Measurements from ENCODE around the gene PTCD2. TPM values are rescaled to one million over a fixed set of nuclear protein-coding genes. Genes with fewer than 3 reads are reported as not detected.

Gene PTCD2
- total RNA-seq, 1 experiment from 2014 or later = 12.7 TPM

DNA sequence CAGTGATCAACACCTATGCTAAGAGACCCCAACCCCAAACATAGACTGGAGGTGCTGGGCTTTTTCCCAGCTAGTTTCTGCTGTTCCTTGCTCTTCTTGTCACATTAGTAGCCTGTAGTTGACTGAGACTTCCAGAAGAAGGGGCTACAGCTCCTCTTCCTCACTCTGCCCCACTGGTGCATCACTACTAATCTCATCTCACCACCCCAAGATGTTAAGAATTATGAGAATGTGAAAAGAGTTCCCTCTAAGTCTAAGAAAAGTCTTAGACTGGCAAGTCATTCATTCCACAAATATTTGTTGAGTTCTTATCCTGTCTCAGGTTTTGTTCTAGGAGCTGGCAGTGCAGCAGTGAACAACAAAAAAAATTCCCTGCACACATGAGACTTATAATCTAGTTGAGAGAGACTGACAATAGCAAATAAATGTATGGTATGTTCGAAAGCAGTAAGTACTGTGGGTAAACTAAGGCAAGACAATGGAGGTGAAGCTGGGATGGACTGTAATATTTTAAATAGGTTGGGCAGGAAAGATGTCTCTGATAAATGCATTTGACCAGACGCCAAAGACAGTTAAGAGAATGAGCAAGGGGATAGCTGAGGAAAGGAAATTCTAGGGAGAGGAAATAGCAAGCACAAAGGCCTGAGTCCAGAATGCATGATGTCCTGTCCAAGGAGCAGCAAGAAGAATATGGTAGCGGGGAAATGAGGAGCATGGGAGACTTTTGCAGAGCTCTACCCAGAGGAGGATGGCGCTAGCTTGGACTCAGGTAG lies 92.3 kb downstream of the PTCD2 start:
- ChIA-PET POLR2A (ENCODE audit: low non-redundant PET) (no interaction called here), CTCF (no interaction called here)
- no peak for DNase-seq (ENCODE audit: low spot score)
- H3K27ac ChIP-seq (ENCODE audit: low read depth, low read length, poor library complexity, severe bottlenecking) = no peak overlapping the region
- no peak overlapping the region for H3K4me3 ChIP-seq (ENCODE audit: low read depth, low read length, poor library complexity, severe bottlenecking)
- TF ChIP-seq, protein P1, sequence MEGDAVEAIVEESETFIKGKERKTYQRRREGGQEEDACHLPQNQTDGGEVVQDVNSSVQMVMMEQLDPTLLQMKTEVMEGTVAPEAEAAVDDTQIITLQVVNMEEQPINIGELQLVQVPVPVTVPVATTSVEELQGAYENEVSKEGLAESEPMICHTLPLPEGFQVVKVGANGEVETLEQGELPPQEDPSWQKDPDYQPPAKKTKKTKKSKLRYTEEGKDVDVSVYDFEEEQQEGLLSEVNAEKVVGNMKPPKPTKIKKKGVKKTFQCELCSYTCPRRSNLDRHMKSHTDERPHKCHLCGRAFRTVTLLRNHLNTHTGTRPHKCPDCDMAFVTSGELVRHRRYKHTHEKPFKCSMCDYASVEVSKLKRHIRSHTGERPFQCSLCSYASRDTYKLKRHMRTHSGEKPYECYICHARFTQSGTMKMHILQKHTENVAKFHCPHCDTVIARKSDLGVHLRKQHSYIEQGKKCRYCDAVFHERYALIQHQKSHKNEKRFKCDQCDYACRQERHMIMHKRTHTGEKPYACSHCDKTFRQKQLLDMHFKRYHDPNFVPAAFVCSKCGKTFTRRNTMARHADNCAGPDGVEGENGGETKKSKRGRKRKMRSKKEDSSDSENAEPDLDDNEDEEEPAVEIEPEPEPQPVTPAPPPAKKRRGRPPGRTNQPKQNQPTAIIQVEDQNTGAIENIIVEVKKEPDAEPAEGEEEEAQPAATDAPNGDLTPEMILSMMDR (conservative IDR thresholded peaks at IDR 0.05; ENCODE audit: low read depth, low read length) = no peak
- TF ChIP-seq EZH2 (IDR thresholded peaks at IDR 0.05; ENCODE audit: borderline replicate concordance, low read depth, low read length, poor library complexity, severe bottlenecking) = no peak
- no peaks in the 10 kb centered on the region for H3K36me3 ChIP-seq (ENCODE audit: insufficient read depth, low read length, poor library complexity, severe bottlenecking)
- H3K27me3 ChIP-seq (replicated peaks; ENCODE audit: insufficient read depth, low read depth, low read length, poor library complexity) = peaks cover 13% of the 10 kb centered on the region
- no TSS peak for BruUV-seq (replicated peaks)
- H3K4me1 ChIP-seq (ENCODE audit: insufficient read depth, low read length, poor library complexity, severe bottlenecking) = peaks cover 16% of the 10 kb centered on the region
- intact Hi-C loops (cut with micrococcal nuclease; ENCODE audit: unreplicated experiment) = no loop called here
- no peaks in the 10 kb centered on the region for H3K9me3 ChIP-seq (ENCODE audit: low read depth, low read length, poor library complexity, severe bottlenecking)

DNA sequence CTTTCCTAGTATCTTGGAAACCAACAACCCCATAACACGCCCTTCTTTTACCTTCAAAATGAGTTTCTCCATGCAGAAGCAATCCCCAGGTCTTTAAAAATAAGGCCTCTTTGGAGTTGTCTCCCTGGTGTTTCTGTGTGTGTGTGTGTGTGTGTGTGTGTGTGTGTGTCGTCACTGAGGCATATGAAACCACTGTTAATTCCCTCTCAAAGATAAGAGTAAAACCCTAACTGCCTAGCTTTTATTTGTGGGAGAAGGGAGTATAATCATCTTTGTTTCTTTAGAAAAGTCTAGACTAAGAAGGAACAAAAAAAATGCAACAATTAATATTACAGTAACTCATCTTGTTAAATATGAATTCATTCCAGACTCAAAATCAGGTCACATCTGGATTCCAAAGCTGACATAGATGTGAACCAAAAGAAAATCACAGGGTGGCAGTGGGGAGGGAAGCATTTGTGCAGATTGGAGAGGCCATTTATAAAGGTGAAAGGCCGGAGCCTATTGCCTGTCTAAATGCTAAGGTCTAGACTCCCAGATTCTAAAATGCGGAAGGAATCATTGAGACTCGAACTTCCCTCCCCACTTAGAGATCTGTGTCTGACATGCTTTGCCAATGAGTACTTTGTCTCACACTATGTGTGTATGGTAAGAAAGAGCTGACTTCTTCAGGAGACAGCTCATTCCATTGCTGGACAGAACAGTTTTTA lies 95.6 kb downstream of the PTCD2 start:
- Histone ChIP-seq H3K36me3 (ENCODE audit: insufficient read depth, low read length, poor library complexity, severe bottlenecking) (no peaks in the 10 kb centered on the region), H3K27ac (ENCODE audit: low read depth, low read length, poor library complexity, severe bottlenecking) (no peak overlapping the region), H3K27me3 (replicated peaks; ENCODE audit: insufficient read depth, low read depth, low read length, poor library complexity) (peaks cover 13% of the 10 kb centered on the region), H3K4me1 (ENCODE audit: insufficient read depth, low read length, poor library complexity, severe bottlenecking) (no peaks in the 10 kb centered on the region), H3K4me3 (ENCODE audit: low read depth, low read length, poor library complexity, severe bottlenecking) (no peak overlapping the region), H3K9me3 (ENCODE audit: low read depth, low read length, poor library complexity, severe bottlenecking) (no peaks in the 10 kb centered on the region)
- ChIA-PET POLR2A (ENCODE audit: low non-redundant PET) (no interaction called here), CTCF (no interaction called here)
- DNase-seq (ENCODE audit: low spot score) = no peak
- TF ChIP-seq EZH2 (IDR thresholded peaks at IDR 0.05; ENCODE audit: borderline replicate concordance, low read depth, low read length, poor library complexity, severe bottlenecking) = no peak
- TF ChIP-seq, protein P1 (conservative IDR thresholded peaks at IDR 0.05; ENCODE audit: low read depth, low read length) = no peak
- BruUV-seq (replicated peaks) = no TSS peak
- intact Hi-C loops (cut with micrococcal nuclease; ENCODE audit: unreplicated experiment) = no loop called here

DNA sequence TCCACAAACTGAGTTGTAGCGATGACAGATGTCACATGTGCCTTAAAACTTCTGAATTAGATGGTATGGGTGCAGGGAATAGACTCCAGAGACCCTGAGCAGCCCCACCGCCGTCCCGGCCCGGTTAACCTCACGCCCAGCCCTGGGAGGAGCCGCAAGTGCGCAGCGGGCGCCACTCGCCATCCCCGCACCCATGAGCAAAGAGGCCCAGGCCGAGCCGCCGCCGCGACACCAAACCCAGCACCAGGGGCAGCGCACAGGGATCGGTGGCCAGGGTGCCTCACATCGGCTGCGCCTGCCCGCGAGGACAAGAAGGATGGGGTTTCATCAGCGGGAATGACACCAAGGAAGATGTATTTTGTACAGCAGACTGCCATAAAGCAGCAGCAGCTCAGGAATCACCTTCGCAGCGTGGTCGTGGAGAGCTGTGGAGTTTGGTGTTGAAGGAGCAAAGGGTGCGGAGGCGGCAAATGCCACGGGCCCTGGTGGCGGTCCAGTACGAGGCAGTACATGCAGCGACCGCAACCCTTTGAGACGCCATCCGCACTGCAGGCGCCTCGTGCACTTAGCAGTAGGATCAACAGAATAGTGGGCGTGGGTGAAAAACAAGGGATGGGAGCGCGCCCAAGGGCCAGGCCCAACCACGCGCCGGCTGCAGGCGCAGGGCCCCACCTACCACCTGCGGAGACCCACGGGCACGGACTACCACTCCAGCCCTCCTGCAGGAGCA lies 97.3 kb downstream of the PTCD2 start:
- no peak for DNase-seq (ENCODE audit: low spot score)
- intact Hi-C loops (cut with micrococcal nuclease; ENCODE audit: unreplicated experiment) = no loop called here
- Histone ChIP-seq H3K4me3 (ENCODE audit: low read depth, low read length, poor library complexity, severe bottlenecking) (no peak overlapping the region), H3K36me3 (ENCODE audit: insufficient read depth, low read length, poor library complexity, severe bottlenecking) (no peaks in the 10 kb centered on the region), H3K27ac (ENCODE audit: low read depth, low read length, poor library complexity, severe bottlenecking) (no peak overlapping the region), H3K9me3 (ENCODE audit: low read depth, low read length, poor library complexity, severe bottlenecking) (no peaks in the 10 kb centered on the region), H3K27me3 (replicated peaks; ENCODE audit: insufficient read depth, low read depth, low read length, poor library complexity) (peaks cover 6% of the 10 kb centered on the region), H3K4me1 (ENCODE audit: insufficient read depth, low read length, poor library complexity, severe bottlenecking) (no peaks in the 10 kb centered on the region)
- BruUV-seq (replicated peaks) = no TSS peak
- POLR2A ChIA-PET (ENCODE audit: low non-redundant PET) = no interaction called here
- CTCF ChIA-PET = no interaction called here
- TF ChIP-seq, protein P1 (conservative IDR thresholded peaks at IDR 0.05; ENCODE audit: low read depth, low read length) = no peak
- TF ChIP-seq EZH2 (IDR thresholded peaks at IDR 0.05; ENCODE audit: borderline replicate concordance, low read depth, low read length, poor library complexity, severe bottlenecking) = no peak

Other genes starting within 250 kb of the PTCD2 start
- gene MAP1B, start 212.9 kb upstream of the PTCD2 start, total RNA-seq (2021) = 134 and 135 TPM in 2 replicates
- 83.2 and 88.6 TPM in 2 replicates for gene MRPS27, start 133 bp upstream of the PTCD2 start, total RNA-seq (2021)
- not detected in 2 replicates for gene ZNF366, start 187.0 kb downstream of the PTCD2 start, total RNA-seq (2021)